Activated CD8-positive, alpha-beta T cell treated with anti-CD3 and anti-CD28 coated beads, Interleukin-2, amount 10 ng/mL, durations not matched to agents 7 days and 5 days (primary cell): ENCODE data around the gene CABP1. TPM values are rescaled to one million over a fixed set of nuclear protein-coding genes. Genes with fewer than 3 reads are reported as not detected.

Experiments used
- ATAC-seq: fragments of 150-1000 bp; cut with Tn5 transposase; one replicate; pipeline ENCODE4 v1.10.0; 2021; ENCODE audit warnings: moderate library complexity
- CTCF ChIA-PET: fragments of 350-600 bp; sonication (Branson Sonifier 250); formaldehyde crosslinking; loops from one replicate; lab custom pipeline; 2021; ENCODE audit warnings: antibody characterized with exemption; lab: Charles Lee
- POLR2A ChIA-PET: fragments of 350-600 bp; sonication (Branson Sonifier 250); formaldehyde crosslinking; loops from one replicate; lab custom pipeline; 2021; ENCODE audit warnings: antibody characterized with exemption; lab: Charles Lee
- DNase-seq: peaks from one replicate; pipeline ENCODE4 v3.0.0-alpha.2; 2020
- H3K27ac Mint-ChIP-seq: one replicate; pipeline ENCODE4 v1.8.0; 2021; ENCODE audit warnings: mild to moderate bottlenecking, mixed read lengths
- H3K27me3 Mint-ChIP-seq: one replicate; pipeline ENCODE4 v1.8.0; 2021; ENCODE audit warnings: low read depth, mixed read lengths
- H3K36me3 Mint-ChIP-seq: one replicate; pipeline ENCODE4 v1.8.0; 2021; ENCODE audit warnings: low read depth, mixed read lengths
- H3K4me1 Mint-ChIP-seq: one replicate; pipeline ENCODE4 v1.8.0; 2021; ENCODE audit warnings: low read depth, mixed read lengths
- H3K4me3 Mint-ChIP-seq: one replicate; pipeline ENCODE4 v1.8.0; 2021; ENCODE audit warnings: mild to moderate bottlenecking, mixed read lengths
- H3K9me3 Mint-ChIP-seq: one replicate; pipeline ENCODE4 v1.8.0; 2022; ENCODE audit warnings: mixed read lengths; ENCODE audit not compliant: insufficient read depth
- total RNA-seq, 2 experiments: library from RNA; stranded (reverse); gene quantifications; one replicate each; pipeline ENCODE4 v1.2.3, GENCODE V29; 2021

CABP1 gene
- total RNA-seq, 2 experiments from 2014 or later, result 0.34 TPM; not detected in 1

GRCh38 chr12:120713861-120714482 lies 73.5 kb downstream of the CABP1 start:
- Mint-ChIP-seq H3K27me3 (no peaks in the 10 kb centered on the region), H3K36me3 (peaks cover 37% of the 10 kb centered on the region), H3K4me1 (peaks cover 46% of the 10 kb centered on the region), H3K27ac (no peak overlapping the region), H3K9me3 (no peaks in the 10 kb centered on the region), H3K4me3 (no peak overlapping the region)
- ChIA-PET CTCF (interaction anchor here (0.6 to 2.5 kb wide), 7 partner anchors 11 to 131 kb away, joined by 3 to 15 read pairs (median 4); partner anchors contain the start of gene ACADS), POLR2A (no interaction called here)
- peak; percentile 62 for ATAC-seq
- DNase-seq, result peak; percentile 88

Other genes starting within 250 kb of the CABP1 start
- 100 to 1,000 TPM; 337 to 351 TPM for gene COX6A1, start 202.5 kb upstream of the CABP1 start, total RNA-seq
- 10 to 100 TPM; 36.2 to 40.9 TPM for gene TRIAP1, start 194.2 kb upstream of the CABP1 start, total RNA-seq
- gene GATC, start 194.2 kb upstream of the CABP1 start, total RNA-seq, result 10 to 100 TPM; 25.4 to 31.9 TPM
- gene SRSF9, start 170.9 kb upstream of the CABP1 start, total RNA-seq, result 100 to 1,000 TPM; 199 to 219 TPM
- 100 to 1,000 TPM; 273 to 275 TPM for gene DYNLL1, start 144.5 kb upstream of the CABP1 start, total RNA-seq
- 10 to 100 TPM; 28.6 to 30.6 TPM for gene COQ5, start 111.5 kb upstream of the CABP1 start, total RNA-seq
- 100 to 1,000 TPM; 192 to 204 TPM for gene RNF10, start 106.3 kb upstream of the CABP1 start, total RNA-seq
- 10 to 100 TPM; 63.3 to 64.0 TPM for gene POP5, start 59.2 kb upstream of the CABP1 start, total RNA-seq
- gene MLEC, start 46.5 kb downstream of the CABP1 start, total RNA-seq, result 100 to 1,000 TPM in 1 of 2 experiments, 10 to 100 TPM in 1; 95.0 to 102 TPM
- gene UNC119B, start 69.8 kb downstream of the CABP1 start, total RNA-seq, result 10 to 100 TPM; 18.5 to 18.9 TPM
- gene ACADS, start 85.2 kb downstream of the CABP1 start, total RNA-seq, result 10 to 100 TPM; 18.6 to 19.1 TPM